Stimulated activated CD4-positive, alpha-beta T cell treated with anti-CD3 and anti-CD28 coated beads, Interleukin-2, amount 100 ng/mL, for 24 hours (primary cell): Measurements from ENCODE around the gene LPCAT2.

ENCODE experiments used
- DNase-seq, 2 donors: peaks; one replicate each; pipeline ENCODE4 v3.0.0-alpha.2; 2020

Gene LPCAT2

GRCh38 chr16:55480228-55480655 is 28.6 kb upstream of the LPCAT2 start:
- no peak for DNase-seq

GRCh38 chr16:55481023-55481422 is 27.8 kb upstream of the LPCAT2 start:
- no peak for DNase-seq

GRCh38 chr16:55482056-55482455 is 26.8 kb upstream of the LPCAT2 start:
- DNase-seq: no peak

- no peak for DNase-seq
Observed at GRCh38 chr16:55487048-55487803, 21.6 kb upstream of the LPCAT2 start.

GRCh38 chr16:55488306-55488705 is 20.6 kb upstream of the LPCAT2 start:
- no peak for DNase-seq

GRCh38 chr16:55489119-55489955 is 19.5 kb upstream of the LPCAT2 start:
- DNase-seq: no peak

- DNase-seq: no peak
Observed at GRCh38 chr16:55489956-55490265, 19.0 kb upstream of the LPCAT2 start.

GRCh38 chr16:55490301-55490700 is 18.6 kb upstream of the LPCAT2 start:
- no peak for DNase-seq

GRCh38 chr16:55491691-55492090 is 17.2 kb upstream of the LPCAT2 start:
- no peak for DNase-seq

- no peak for DNase-seq
Observed at GRCh38 chr16:55492756-55493380, 16.0 kb upstream of the LPCAT2 start.

- no peak for DNase-seq
Observed at GRCh38 chr16:55494994-55495421, 13.9 kb upstream of the LPCAT2 start.

- DNase-seq: no peak
Observed at GRCh38 chr16:55495616-55496289, 13.1 kb upstream of the LPCAT2 start.

- no peak for DNase-seq
Observed at GRCh38 chr16:55496509-55497145, 12.2 kb upstream of the LPCAT2 start.

- DNase-seq: no peak
Observed at GRCh38 chr16:55497558-55497957, 11.3 kb upstream of the LPCAT2 start.

GRCh38 chr16:55498101-55498500 is 10.8 kb upstream of the LPCAT2 start:
- no peak for DNase-seq

GRCh38 chr16:55499281-55499680 is 9.6 kb upstream of the LPCAT2 start:
- no peak for DNase-seq

GRCh38 chr16:55499951-55500529 is 8.8 kb upstream of the LPCAT2 start:
- peak in 1 of 2 donors; percentile 34 for DNase-seq

GRCh38 chr16:55500530-55501011 is 8.3 kb upstream of the LPCAT2 start:
- DNase-seq: no peak

- no peak for DNase-seq
Observed at GRCh38 chr16:55501549-55502322, 7.1 kb upstream of the LPCAT2 start.

GRCh38 chr16:55502801-55503366 is 6.0 kb upstream of the LPCAT2 start:
- no peak for DNase-seq
